Astrocyte (in vitro differentiated cells and primary cell): ENCODE data around the gene PBRM1.

Source experiments
- EZH2 ChIP-seq: IDR thresholded peaks from 2 replicates; pipeline ENCODE4 v1.6.1; 2012; ENCODE audit warnings: mild to moderate bottlenecking, low read length, inconsistent platforms; ENCODE audit not compliant: insufficient read depth
- TF ChIP-seq, protein P1 (sequence below): IDR thresholded peaks from 2 replicates; pipeline ENCODE4 v1.5.1; 2011; ENCODE audit warnings: low read depth, mild to moderate bottlenecking, inconsistent platforms, low read length, moderate library complexity; ENCODE audit not compliant: insufficient read depth

DNA sequence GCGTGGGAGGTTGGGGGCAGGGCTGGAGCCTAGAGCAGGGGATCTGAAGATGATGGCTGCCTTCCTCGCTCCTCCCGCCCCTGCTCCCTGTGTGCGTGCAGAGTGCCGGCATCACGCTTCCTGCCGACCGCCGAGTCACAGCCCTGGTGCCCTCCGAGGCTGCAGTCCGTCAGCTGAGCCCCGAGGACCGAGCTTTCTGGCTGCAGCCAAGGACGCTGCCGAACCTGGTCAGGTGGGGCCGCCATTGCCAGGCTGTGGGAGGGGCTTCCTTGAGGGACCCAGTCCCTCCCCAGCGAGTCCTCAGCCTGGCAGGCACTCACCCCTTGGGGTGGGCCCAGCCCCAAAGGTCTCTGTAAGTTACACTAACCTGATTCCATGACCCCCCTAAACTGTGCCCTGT is 173.0 kb downstream of the PBRM1 start:
- TF ChIP-seq, protein P1, sequence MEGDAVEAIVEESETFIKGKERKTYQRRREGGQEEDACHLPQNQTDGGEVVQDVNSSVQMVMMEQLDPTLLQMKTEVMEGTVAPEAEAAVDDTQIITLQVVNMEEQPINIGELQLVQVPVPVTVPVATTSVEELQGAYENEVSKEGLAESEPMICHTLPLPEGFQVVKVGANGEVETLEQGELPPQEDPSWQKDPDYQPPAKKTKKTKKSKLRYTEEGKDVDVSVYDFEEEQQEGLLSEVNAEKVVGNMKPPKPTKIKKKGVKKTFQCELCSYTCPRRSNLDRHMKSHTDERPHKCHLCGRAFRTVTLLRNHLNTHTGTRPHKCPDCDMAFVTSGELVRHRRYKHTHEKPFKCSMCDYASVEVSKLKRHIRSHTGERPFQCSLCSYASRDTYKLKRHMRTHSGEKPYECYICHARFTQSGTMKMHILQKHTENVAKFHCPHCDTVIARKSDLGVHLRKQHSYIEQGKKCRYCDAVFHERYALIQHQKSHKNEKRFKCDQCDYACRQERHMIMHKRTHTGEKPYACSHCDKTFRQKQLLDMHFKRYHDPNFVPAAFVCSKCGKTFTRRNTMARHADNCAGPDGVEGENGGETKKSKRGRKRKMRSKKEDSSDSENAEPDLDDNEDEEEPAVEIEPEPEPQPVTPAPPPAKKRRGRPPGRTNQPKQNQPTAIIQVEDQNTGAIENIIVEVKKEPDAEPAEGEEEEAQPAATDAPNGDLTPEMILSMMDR, result no peak
- no peak for TF ChIP-seq EZH2
